Esophagus (tissue), 2 donors: ENCODE measurements around the gene GCM1. TPM values are rescaled to one million over a fixed set of nuclear protein-coding genes. Genes with fewer than 3 reads are reported as not detected.

Experiments used
- H3K27ac ChIP-seq, 2 donors: one replicate each; pipeline ENCODE4 v1.5.1; 2013; ENCODE audit warnings: low read depth in 2 of 2, mild to moderate bottlenecking in 2 of 2, inconsistent platforms in 1 of 2, low read length in 1 of 2, moderate library complexity in 1 of 2
- H3K27me3 ChIP-seq, 2 donors: one replicate each; pipeline ENCODE4 v1.6.1; 2013; ENCODE audit warnings: low read length in 2 of 2, control low read depth in 1 of 2, mild to moderate bottlenecking in 1 of 2; ENCODE audit not compliant: insufficient read depth in 2 of 2, control insufficient read depth in 1 of 2
- H3K36me3 ChIP-seq, 2 donors: one replicate each; pipeline ENCODE4 v1.6.1; 2013; ENCODE audit warnings: low read length in 1 of 2; ENCODE audit not compliant: control insufficient read depth in 2 of 2, insufficient read depth in 2 of 2
- H3K4me1 ChIP-seq, 2 donors: one replicate each; pipeline ENCODE4 v1.6.1; 2013; ENCODE audit warnings: low read length in 1 of 2; ENCODE audit not compliant: control insufficient read depth in 2 of 2, insufficient read depth in 2 of 2
- H3K4me3 ChIP-seq, 2 donors: one replicate each; pipeline ENCODE4 v1.5.1; 2013; ENCODE audit warnings: low read length in 2 of 2, mild to moderate bottlenecking in 2 of 2, low read depth in 1 of 2, moderate library complexity in 1 of 2
- H3K9me3 ChIP-seq, 2 donors: one replicate each; pipeline ENCODE4 v1.6.1; 2013; ENCODE audit warnings: mild to moderate bottlenecking in 2 of 2, low read depth in 1 of 2, low read length in 1 of 2, moderate library complexity in 1 of 2; ENCODE audit not compliant: control insufficient read depth in 2 of 2, insufficient read depth in 1 of 2
- WGBS, 2 donors: extraction: QIAGEN DNeasy Blood & Tissue Kit; methylation state at CpG; one replicate each; pipeline ENCODE4 v1.1.7; 2013; 5-methylcytosine and 5-hydroxymethylcytosine counted together
- polyA plus RNA-seq, 2 donors: library from polyadenylated mRNA; stranded (reverse); fragments of 200-250 nt; gene quantifications; one replicate each; pipeline ENCODE4 v1.2.3, GENCODE V29; 2013
- donor health status: healthy with polysubstance abuse.
- donor health status: Bipolar disorder and iron deficiency.

The GCM1 gene
- polyA plus RNA-seq, 2 donors = not detected

DNA sequence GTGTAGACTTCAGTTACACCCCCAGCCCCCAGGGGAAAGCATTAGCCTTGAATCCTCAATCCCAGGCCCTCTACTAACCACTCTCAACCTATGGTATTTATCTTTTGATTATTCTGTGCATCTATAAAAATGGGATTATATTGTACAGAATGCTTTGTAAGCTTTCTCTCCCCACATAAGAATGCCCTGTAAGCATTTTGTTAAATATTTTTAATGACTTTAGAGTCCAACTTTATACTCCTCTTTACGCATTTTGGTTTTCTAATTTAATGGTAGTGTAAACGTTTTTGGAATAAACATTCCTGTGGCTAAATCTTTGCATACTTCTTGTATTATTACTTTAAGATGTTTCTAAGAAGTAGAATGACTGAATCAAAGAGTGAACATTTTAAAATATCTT is 48.1 kb downstream of the GCM1 start:
- H3K4me1 ChIP-seq = no peaks in the 10 kb centered on the region
- WGBS, 2 donors = 20 to 34% methylated on average over 2 of the region's 2 CpGs
- H3K27me3 ChIP-seq = no peaks in the 10 kb centered on the region
- no peak overlapping the region for H3K27ac ChIP-seq
- H3K36me3 ChIP-seq = peaks cover 0 to 16% of the 10 kb centered on the region in 2 donors
- H3K4me3 ChIP-seq = no peak overlapping the region
- H3K9me3 ChIP-seq = no peaks in the 10 kb centered on the region

DNA sequence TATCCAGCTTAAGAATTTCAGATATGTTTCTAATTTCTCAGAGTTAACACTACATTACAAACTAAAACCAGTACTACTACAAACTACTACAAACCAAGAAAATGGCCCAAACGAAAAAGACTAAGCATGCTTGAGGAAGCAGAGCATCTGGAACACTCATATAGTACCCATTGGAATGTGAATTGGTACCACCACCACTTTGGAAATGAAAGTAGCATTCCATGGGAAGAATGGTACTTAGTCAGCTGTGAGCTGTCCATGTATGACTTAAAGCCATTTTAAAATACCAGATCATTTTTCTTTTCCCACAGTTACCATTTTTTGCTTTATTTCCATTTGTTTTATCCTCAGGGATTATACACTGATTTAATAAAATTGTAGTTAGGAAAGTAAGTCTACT is 52.9 kb downstream of the GCM1 start:
- Histone ChIP-seq H3K4me1 (no peaks in the 10 kb centered on the region), H3K36me3 (peaks cover 6 to 15% of the 10 kb centered on the region in 2 donors), H3K4me3 (no peak overlapping the region), H3K27me3 (no peaks in the 10 kb centered on the region), H3K27ac (no peak overlapping the region), H3K9me3 (no peaks in the 10 kb centered on the region)
- 68 to 87% methylated on average over 1 of the region's 1 CpG for WGBS, 2 donors

DNA sequence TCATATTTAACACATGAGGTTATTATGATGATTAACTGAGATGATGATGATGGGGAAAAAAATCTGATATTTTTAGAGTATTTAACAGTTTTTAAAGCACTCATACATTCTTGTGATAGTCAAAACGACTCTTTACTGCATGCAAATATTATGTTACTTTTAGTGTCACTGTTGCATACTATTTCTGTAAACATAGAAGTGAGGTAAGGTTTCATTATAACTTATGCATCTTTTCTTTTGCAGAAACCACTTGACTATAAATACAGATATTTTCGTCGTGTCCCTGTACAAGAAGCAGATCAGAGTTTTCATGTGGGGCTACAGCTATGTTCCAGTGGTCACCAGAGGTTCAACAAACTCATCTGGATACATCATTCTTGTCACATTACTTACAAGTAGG is 53.4 kb downstream of the GCM1 start:
- H3K27ac ChIP-seq = no peak overlapping the region
- no peaks in the 10 kb centered on the region for H3K9me3 ChIP-seq
- peaks cover 6 to 13% of the 10 kb centered on the region in 2 donors for H3K36me3 ChIP-seq
- H3K4me1 ChIP-seq = no peaks in the 10 kb centered on the region
- no peak overlapping the region for H3K4me3 ChIP-seq
- WGBS, 2 donors = 88 to 91% methylated on average over 3 of the region's 3 CpGs
- H3K27me3 ChIP-seq = no peaks in the 10 kb centered on the region

DNA sequence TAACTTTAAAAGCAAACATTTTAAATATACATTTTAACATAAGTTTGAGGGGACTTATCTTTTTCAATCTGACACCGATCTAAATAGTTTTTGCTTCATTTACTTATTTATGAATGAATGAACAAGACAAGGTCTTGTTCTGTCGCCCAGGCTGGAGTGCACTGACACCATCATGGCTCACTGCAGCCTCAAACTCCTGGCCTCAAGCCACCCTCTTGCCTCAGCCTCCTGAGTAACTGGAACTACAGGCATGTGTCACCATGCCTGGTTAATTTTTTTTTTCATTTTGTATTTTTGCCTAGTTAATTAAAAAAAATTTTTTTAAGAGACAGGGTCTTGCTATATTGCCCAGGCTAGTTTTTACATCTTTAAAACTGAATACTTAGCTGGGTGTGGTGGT is 58.1 kb downstream of the GCM1 start:
- 85% methylated on average over 2 of the region's 2 CpGs for WGBS, 2 donors
- no peaks in the 10 kb centered on the region for H3K4me1 ChIP-seq
- H3K27me3 ChIP-seq = no peaks in the 10 kb centered on the region
- no peak overlapping the region for H3K27ac ChIP-seq
- no peak overlapping the region for H3K4me3 ChIP-seq
- H3K36me3 ChIP-seq = peaks cover 14% of the 10 kb centered on the region in 2 donors
- no peaks in the 10 kb centered on the region for H3K9me3 ChIP-seq

DNA sequence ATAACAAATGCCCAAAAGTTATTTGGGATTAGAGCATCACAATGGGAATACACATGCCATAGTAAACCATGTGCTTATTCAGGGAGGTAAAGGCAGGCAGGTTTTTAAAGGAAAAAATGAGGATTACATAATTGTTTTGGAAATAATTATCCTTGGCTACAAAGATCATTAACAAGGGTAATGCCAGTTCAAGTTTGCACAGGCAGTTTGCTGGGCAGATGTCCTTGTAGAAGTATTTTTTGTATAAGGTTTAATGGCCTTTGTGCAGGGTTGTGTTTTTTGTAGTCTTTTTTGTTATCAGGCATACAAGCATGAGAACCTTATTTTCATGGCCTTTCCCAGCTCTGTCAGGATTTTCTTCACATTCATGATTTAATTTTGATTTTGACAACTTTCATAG is 58.7 kb downstream of the GCM1 start:
- Histone ChIP-seq H3K27ac (no peak overlapping the region), H3K36me3 (peaks cover 14% of the 10 kb centered on the region in 2 donors), H3K27me3 (no peaks in the 10 kb centered on the region), H3K4me1 (no peaks in the 10 kb centered on the region), H3K4me3 (no peak overlapping the region), H3K9me3 (no peaks in the 10 kb centered on the region)

DNA sequence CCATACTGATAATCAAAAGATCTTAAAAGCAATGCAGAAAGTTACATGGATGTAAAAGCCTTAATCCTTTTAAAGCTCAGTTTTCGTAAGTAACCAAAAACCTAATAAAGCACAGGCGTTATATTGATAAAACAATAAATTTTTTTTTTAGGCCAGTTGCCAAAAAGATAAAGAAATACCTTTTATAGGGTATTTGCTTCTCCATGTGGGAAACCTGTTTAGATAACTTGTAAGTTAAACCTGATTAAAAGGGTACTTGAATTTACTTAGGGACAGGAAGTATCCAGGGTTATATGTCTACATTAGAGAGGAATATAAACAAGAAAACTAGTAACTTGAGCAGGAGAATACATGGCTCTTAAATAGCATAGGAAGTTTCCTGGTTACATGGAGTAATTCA is 62.3 kb downstream of the GCM1 start:
- Histone ChIP-seq H3K27ac (no peak overlapping the region), H3K4me3 (no peak overlapping the region), H3K36me3 (peaks cover 9 to 14% of the 10 kb centered on the region in 2 donors), H3K9me3 (no peaks in the 10 kb centered on the region), H3K4me1 (no peaks in the 10 kb centered on the region), H3K27me3 (no peaks in the 10 kb centered on the region)
- WGBS, 2 donors = 35 to 46% methylated on average over 2 of the region's 2 CpGs

DNA sequence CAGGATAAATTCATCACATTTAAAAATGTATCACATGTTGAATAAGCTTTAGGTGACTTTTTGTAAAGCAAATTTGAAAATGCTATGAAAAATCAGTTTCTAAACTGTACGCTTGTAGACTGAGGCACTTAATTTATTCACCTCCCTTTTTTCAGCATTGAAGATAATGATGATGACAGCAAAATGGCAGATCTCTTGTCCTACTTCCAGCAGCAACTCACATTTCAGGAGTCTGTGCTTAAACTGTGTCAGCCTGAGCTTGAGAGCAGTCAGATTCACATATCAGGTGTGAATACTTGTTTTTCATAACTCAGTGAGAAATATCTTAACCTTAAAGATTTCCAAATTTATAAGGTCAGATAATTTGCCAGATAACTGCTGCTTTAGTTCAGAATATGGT is 67.8 kb downstream of the GCM1 start:
- no peak overlapping the region for H3K27ac ChIP-seq
- WGBS, 2 donors = 100% methylated on average over 1 of the region's 1 CpG
- no peaks in the 10 kb centered on the region for H3K9me3 ChIP-seq
- peaks cover 2 to 8% of the 10 kb centered on the region in 2 donors for H3K36me3 ChIP-seq
- no peaks in the 10 kb centered on the region for H3K4me1 ChIP-seq
- no peak overlapping the region for H3K4me3 ChIP-seq
- H3K27me3 ChIP-seq = no peaks in the 10 kb centered on the region

Other genes with a start within 250 kb of the GCM1 start
- gene GSTA3, start 239.1 kb downstream of the GCM1 start, polyA plus RNA-seq = under 1 TPM in 1 of 2 donors, not detected in 1; 0.13 TPM
- gene GSTA4, start 153.6 kb downstream of the GCM1 start, polyA plus RNA-seq = 10 to 100 TPM; 41.8 to 62.0 TPM
- gene CILK1, start 87.0 kb downstream of the GCM1 start, polyA plus RNA-seq = 1 to 10 TPM; 4.2 to 5.1 TPM
- 10 to 100 TPM; 14.3 to 43.1 TPM for gene FBXO9, start 83.4 kb downstream of the GCM1 start, polyA plus RNA-seq
- gene ELOVL5, start 200.1 kb upstream of the GCM1 start, polyA plus RNA-seq = 10 to 100 TPM in 1 of 2 donors, 1 to 10 TPM in 1; 9.5 to 20.1 TPM